Calu3 (cell line): ENCODE measurements around the gene PSMB2. TPM values are rescaled to one million over a fixed set of nuclear protein-coding genes. Genes with fewer than 3 reads are reported as not detected.

Experiments used
- BruUV-seq: library from RNA; stranded (reverse); fragments of 400-500 nt; replicated peaks from 2 replicates; lab custom pipeline; 2021; lab: Mats Ljungman, UMichigan
- CTCF ChIA-PET: fragments of 300-600 bp; sonication (Branson Sonifier 250); formaldehyde crosslinking; loops from one replicate; lab custom pipeline; 2022; ENCODE audit warnings: antibody characterized with exemption; lab: Charles Lee
- DNase-seq: peaks from one replicate; pipeline ENCODE4 v3.0.0; 2022
- H3K27ac Mint-ChIP-seq: one replicate; pipeline ENCODE4 v1.8.0; 2022; ENCODE audit warnings: mixed read lengths; ENCODE audit not compliant: unreplicated experiment
- H3K27me3 Mint-ChIP-seq: one replicate; pipeline ENCODE4 v1.8.0; 2022; ENCODE audit warnings: mixed read lengths; ENCODE audit not compliant: unreplicated experiment
- H3K36me3 Mint-ChIP-seq: one replicate; pipeline ENCODE4 v1.8.0; 2022; ENCODE audit warnings: mild to moderate bottlenecking, moderate library complexity, mixed read lengths; ENCODE audit not compliant: insufficient read depth, unreplicated experiment
- H3K4me1 Mint-ChIP-seq: one replicate; pipeline ENCODE4 v1.8.0; 2022; ENCODE audit warnings: mild to moderate bottlenecking, low read depth, mixed read lengths; ENCODE audit not compliant: unreplicated experiment
- H3K4me3 Mint-ChIP-seq: one replicate; pipeline ENCODE4 v1.8.0; 2022; ENCODE audit warnings: mild to moderate bottlenecking, low read depth, moderate library complexity, mixed read lengths; ENCODE audit not compliant: unreplicated experiment
- H3K9me3 Mint-ChIP-seq: one replicate; pipeline ENCODE4 v1.8.0; 2022; ENCODE audit warnings: low read depth, mixed read lengths; ENCODE audit not compliant: unreplicated experiment
- intact Hi-C: fragments of 100-400 bp; cut with micrococcal nuclease; formaldehyde crosslinking; loops from one replicate; pipeline ENCODE4 v1.10.0; 2022; ENCODE audit not compliant: unreplicated experiment
- total RNA-seq: library from RNA; stranded (reverse); gene quantifications from 2 replicates; pipeline ENCODE4 v1.2.3, GENCODE V29; 2022
- TF ChIP-seq, protein P1 (sequence below): fragments of 200-600 bp; IDR thresholded peaks from one replicate; pipeline ENCODE4 v1.8.0; 2022; ENCODE audit warnings: antibody characterized with exemption; ENCODE audit not compliant: unreplicated experiment

Gene PSMB2
- total RNA-seq, 1 experiment from 2014 or later = 109 TPM

DNA sequence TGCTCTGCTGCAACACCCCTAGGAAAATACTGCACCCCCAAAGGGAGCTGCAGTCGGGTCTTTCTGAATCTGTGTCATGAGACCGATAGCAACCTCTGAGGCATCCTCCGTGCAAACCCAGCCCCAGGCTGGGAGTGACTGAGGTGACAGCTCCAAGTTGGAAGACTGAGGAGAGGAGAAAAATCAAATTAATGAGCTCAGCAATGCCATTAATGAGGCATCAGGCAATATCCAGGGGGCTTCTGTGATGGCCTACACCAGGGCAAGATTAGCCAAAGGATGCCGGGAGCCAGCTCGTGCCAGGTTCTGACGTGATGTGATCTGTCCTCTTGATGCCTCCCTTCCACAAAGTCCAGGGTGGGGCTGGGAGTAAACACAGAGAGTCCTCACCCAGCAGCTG is 30.8 kb upstream of the PSMB2 start:
- TF ChIP-seq, protein P1, sequence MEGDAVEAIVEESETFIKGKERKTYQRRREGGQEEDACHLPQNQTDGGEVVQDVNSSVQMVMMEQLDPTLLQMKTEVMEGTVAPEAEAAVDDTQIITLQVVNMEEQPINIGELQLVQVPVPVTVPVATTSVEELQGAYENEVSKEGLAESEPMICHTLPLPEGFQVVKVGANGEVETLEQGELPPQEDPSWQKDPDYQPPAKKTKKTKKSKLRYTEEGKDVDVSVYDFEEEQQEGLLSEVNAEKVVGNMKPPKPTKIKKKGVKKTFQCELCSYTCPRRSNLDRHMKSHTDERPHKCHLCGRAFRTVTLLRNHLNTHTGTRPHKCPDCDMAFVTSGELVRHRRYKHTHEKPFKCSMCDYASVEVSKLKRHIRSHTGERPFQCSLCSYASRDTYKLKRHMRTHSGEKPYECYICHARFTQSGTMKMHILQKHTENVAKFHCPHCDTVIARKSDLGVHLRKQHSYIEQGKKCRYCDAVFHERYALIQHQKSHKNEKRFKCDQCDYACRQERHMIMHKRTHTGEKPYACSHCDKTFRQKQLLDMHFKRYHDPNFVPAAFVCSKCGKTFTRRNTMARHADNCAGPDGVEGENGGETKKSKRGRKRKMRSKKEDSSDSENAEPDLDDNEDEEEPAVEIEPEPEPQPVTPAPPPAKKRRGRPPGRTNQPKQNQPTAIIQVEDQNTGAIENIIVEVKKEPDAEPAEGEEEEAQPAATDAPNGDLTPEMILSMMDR = no peak

DNA sequence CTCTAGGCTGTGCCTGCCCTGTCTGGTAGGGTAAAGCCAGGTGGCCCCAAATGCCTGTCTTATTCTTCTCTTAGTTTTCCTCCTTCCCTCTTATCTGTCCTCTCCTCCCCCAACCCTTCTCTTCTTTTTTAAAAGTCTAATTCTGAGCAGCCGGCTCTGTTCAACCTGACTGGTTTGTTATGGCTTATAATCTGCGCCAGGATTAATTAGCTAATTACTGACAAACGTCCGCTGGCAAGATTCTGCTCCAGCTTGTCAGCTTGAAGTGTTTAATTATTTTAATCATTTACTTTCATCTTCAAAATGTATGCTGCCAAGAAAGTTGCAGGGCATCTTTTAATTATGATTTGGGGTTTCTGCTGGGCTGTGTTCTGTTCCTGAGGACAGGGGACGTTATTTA is 27.2 kb upstream of the PSMB2 start:
- no peak overlapping the region for H3K27ac Mint-ChIP-seq
- H3K4me3 Mint-ChIP-seq = no peak overlapping the region
- no TSS peak for BruUV-seq
- no peaks in the 10 kb centered on the region for H3K36me3 Mint-ChIP-seq
- intact Hi-C loops = no loop called here
- TF ChIP-seq, protein P1 = no peak
- H3K4me1 Mint-ChIP-seq = peaks cover 14% of the 10 kb centered on the region
- H3K27me3 Mint-ChIP-seq = peaks cover 70% of the 10 kb centered on the region
- CTCF ChIA-PET = interaction anchor here (0.6 kb wide), 1 partner anchor 1511 kb away, joined by 4 read pairs; no protein-coding TSS in a partner anchor
- H3K9me3 Mint-ChIP-seq = no peaks in the 10 kb centered on the region
- DNase-seq = no peak

More for the DNA sequence above, 30.8 kb upstream of the PSMB2 start:
- Mint-ChIP-seq H3K9me3 (no peaks in the 10 kb centered on the region), H3K27ac (no peak overlapping the region), H3K4me3 (no peak overlapping the region), H3K4me1 (peaks cover 3% of the 10 kb centered on the region), H3K27me3 (peaks cover 69% of the 10 kb centered on the region), H3K36me3 (no peaks in the 10 kb centered on the region)
- BruUV-seq = no TSS peak
- DNase-seq = no peak
- CTCF ChIA-PET = no interaction called here
- intact Hi-C loops = no loop called here

DNA sequence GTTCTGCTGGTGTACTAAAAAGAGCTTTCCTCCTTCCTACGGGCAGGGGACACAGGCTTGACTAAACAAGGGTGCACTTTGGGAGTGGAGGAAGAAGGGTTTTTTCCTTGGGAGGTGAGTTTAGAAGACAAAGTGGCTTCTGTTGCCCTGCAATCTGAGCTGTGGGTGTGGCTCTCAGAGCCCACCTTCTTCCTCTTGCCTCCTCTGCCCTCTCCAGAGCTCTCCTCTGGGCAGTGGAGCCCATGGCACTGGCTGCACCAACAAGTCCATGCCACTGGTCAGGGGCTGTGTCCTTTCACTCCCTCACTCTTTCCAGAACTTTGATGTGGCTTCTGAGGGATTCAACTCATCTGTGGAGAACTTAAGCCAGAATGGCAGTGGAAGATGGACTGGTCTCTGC is 25.6 kb upstream of the PSMB2 start:
- intact Hi-C loops = no loop called here
- Mint-ChIP-seq H3K27me3 (peaks cover 67% of the 10 kb centered on the region), H3K9me3 (no peaks in the 10 kb centered on the region), H3K4me3 (no peak overlapping the region), H3K4me1 (peaks cover 14% of the 10 kb centered on the region), H3K36me3 (no peaks in the 10 kb centered on the region), H3K27ac (no peak overlapping the region)
- BruUV-seq = no TSS peak
- peak; percentile 4 for DNase-seq
- CTCF ChIA-PET = interaction anchor here (1.4 kb wide), 1 partner anchor 49 kb away, joined by 3 read pairs; no protein-coding TSS in a partner anchor
- TF ChIP-seq, protein P1 = no peak

DNA sequence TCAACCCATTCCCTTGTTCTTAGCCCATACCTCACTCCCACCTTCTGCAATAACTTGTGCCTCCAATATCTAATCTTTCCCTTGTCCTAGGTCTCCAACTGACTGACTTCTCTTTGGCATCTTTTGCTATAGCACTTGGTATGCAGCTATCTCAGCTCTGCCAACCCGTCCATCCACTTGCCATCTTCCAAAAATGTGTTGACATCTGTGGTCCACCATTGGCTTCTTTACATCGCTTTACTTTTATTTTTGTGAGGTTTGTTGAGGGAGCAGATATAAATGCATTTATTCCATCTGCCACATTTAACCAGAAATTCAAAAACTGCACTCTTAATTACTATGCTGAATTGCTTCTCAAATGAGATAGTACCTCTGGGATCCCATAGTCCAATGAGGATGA is 24.9 kb upstream of the PSMB2 start:
- DNase-seq = no peak
- H3K9me3 Mint-ChIP-seq = no peaks in the 10 kb centered on the region
- peaks cover 62% of the 10 kb centered on the region for H3K27me3 Mint-ChIP-seq
- H3K27ac Mint-ChIP-seq = no peak overlapping the region
- no TSS peak for BruUV-seq
- TF ChIP-seq, protein P1 = no peak
- CTCF ChIA-PET = interaction anchor here (0.8 to 1.4 kb wide), 2 partner anchors 14 to 50 kb away, joined by 3 read pairs; no protein-coding TSS in a partner anchor
- H3K4me1 Mint-ChIP-seq = peaks cover 14% of the 10 kb centered on the region
- no peak overlapping the region for H3K4me3 Mint-ChIP-seq
- intact Hi-C loops = no loop called here
- no peaks in the 10 kb centered on the region for H3K36me3 Mint-ChIP-seq
